HCT116 (cell line): Measurements from ENCODE around the gene TMEM116. TPM values are rescaled to one million over a fixed set of nuclear protein-coding genes. Genes with fewer than 3 reads are reported as not detected.

Experiments used
- ATAC-seq: fragments of 200-7000 bp; cut with Tn5 transposase; 2 replicates; pipeline ENCODE4 v1.9.1; 2020; ENCODE audit warnings: mild to moderate bottlenecking, moderate library complexity
- BruUV-seq: library from RNA; stranded (reverse); fragments of 400-500 nt; replicated peaks from 2 replicates; lab custom pipeline; 2021; lab: Mats Ljungman, UMichigan
- CTCF ChIA-PET: fragments of 300-600 bp; sonication (Branson Sonifier 250); formaldehyde crosslinking; loops from one replicate; lab custom pipeline; 2021; ENCODE audit warnings: antibody characterized with exemption; lab: Charles Lee
- POLR2A ChIA-PET: fragments of 300-600, 350-600 bp; sonication (Branson Sonifier 250); formaldehyde crosslinking; loops from one replicate; lab custom pipeline; 2021; ENCODE audit warnings: antibody characterized with exemption; lab: Charles Lee
- RAD21 ChIA-PET, 2 experiments: fragments of 300-600 bp; sonication (Branson Sonifier 250); formaldehyde crosslinking; loops; one replicate each; lab custom pipeline; 2023; ENCODE audit warnings: low total read pairs in 2 of 2; ENCODE audit not compliant: uncharacterized antibody in 2 of 2, unreplicated experiment in 2 of 2, low non-redundant PET in 1 of 2; lab: Charles Lee
- DNase-seq: peaks from one replicate; pipeline ENCODE4 v3.0.0-alpha.2; 2010; ENCODE audit warnings: low read depth, low spot score
- H2AFZ ChIP-seq: fragments of 200-600 bp; shearing (Covaris generic), sonication (generic); 2 replicates; pipeline ENCODE4 v1.6.1; 2017; ENCODE audit warnings: low read depth, mixed run types, mixed read lengths, antibody characterized with exemption, low read length; ENCODE audit not compliant: poor library complexity, severe bottlenecking
- H3K27ac ChIP-seq: 2 replicates; pipeline ENCODE4 v1.5.1; 2012; ENCODE audit warnings: low read depth, low read length
- H3K27me3 ChIP-seq: fragments of 200-600 bp; sonication (generic); 2 replicates; pipeline ENCODE4 v1.6.1; 2016; ENCODE audit warnings: mixed run types, low read length, mixed read lengths; ENCODE audit not compliant: insufficient read depth
- H3K36me3 ChIP-seq, 2 experiments: fragments of 200-500 bp in 1 of 2; fragments of 200-600 bp in 1 of 2; sonication (Bioruptor generic) in 1 of 2; sonication (generic) in 1 of 2; 2 replicates each; pipeline versions ENCODE4 v1.5.1 to v1.6.1; 2014 to 2016; ENCODE audit warnings: low read length in 2 of 2, inconsistent platforms in 1 of 2, mixed read lengths in 1 of 2, mixed run types in 1 of 2; ENCODE audit not compliant: insufficient read depth in 2 of 2, control insufficient read depth in 1 of 2
- H3K4me1 ChIP-seq, 2 experiments: fragments of 200-600 bp in 1 of 2; sonication (generic) in 1 of 2; 2 replicates each; pipeline versions ENCODE4 v1.5.1 to v1.6.1; 2012 to 2017; ENCODE audit warnings: low read length in 2 of 2, inconsistent platforms in 1 of 2, mild to moderate bottlenecking in 1 of 2, mixed read lengths in 1 of 2, mixed run types in 1 of 2, moderate library complexity in 1 of 2; ENCODE audit not compliant: insufficient read depth in 2 of 2, control insufficient read depth in 1 of 2
- H3K4me2 ChIP-seq: fragments of 200-600 bp; sonication (generic); 2 replicates; pipeline ENCODE4 v1.6.1; 2017; ENCODE audit warnings: mixed run types, low read length, mixed read lengths
- H3K4me3 ChIP-seq, 2 experiments: fragments of 200-600 bp in 1 of 2; sonication (generic) in 1 of 2; replicated peaks in 1 of 2; 2 replicates each; pipeline ENCODE4 v1.5.1; 2011 to 2016; ENCODE audit warnings: low read length in 2 of 2, control low read depth in 1 of 2, low read depth in 1 of 2, mild to moderate bottlenecking in 1 of 2, mixed read lengths in 1 of 2, mixed run types in 1 of 2
- H3K79me2 ChIP-seq: fragments of 200-600 bp; sonication (generic); 2 replicates; pipeline ENCODE4 v1.6.1; 2017; ENCODE audit warnings: mild to moderate bottlenecking, mixed run types, low read length, moderate library complexity, mixed read lengths; ENCODE audit not compliant: insufficient read depth
- H3K9ac ChIP-seq: fragments of 200-600 bp; sonication (generic); 2 replicates; pipeline ENCODE4 v1.6.1; 2016; ENCODE audit warnings: low read length, mixed read lengths
- H3K9me2 ChIP-seq: fragments of 200-600 bp; sonication (generic), shearing (Covaris generic); 2 replicates; pipeline ENCODE4 v1.6.1; 2017; ENCODE audit warnings: mixed run types, mild to moderate bottlenecking, moderate library complexity; ENCODE audit not compliant: insufficient read depth
- H3K9me3 ChIP-seq, 2 experiments: fragments of 200-500 bp in 1 of 2; fragments of 200-600 bp in 1 of 2; sonication (Bioruptor generic) in 1 of 2; sonication (generic) in 1 of 2; 2 replicates each; pipeline ENCODE4 v1.6.1; 2014 to 2017; ENCODE audit warnings: low read length in 2 of 2, mixed read lengths in 2 of 2, inconsistent platforms in 1 of 2, low read depth in 1 of 2, mild to moderate bottlenecking in 1 of 2, mixed run types in 1 of 2, moderate library complexity in 1 of 2; ENCODE audit not compliant: control insufficient read depth in 1 of 2, insufficient read depth in 1 of 2
- H4K20me1 ChIP-seq: fragments of 200-600 bp; sonication (generic), shearing (Covaris generic); 2 replicates; pipeline ENCODE4 v1.6.1; 2017; ENCODE audit warnings: mixed run types, mild to moderate bottlenecking, moderate library complexity; ENCODE audit not compliant: insufficient read depth
- CEBPB ChIP-seq: IDR thresholded peaks from 2 replicates; pipeline ENCODE4 v1.6.1; 2012; ENCODE audit warnings: low read depth
- EGR1 ChIP-seq: IDR thresholded peaks from 2 replicates; pipeline ENCODE4 v1.6.1; 2012; ENCODE audit warnings: low read depth
- ELF1 ChIP-seq: IDR thresholded peaks from 2 replicates; pipeline ENCODE4 v1.6.1; 2012; ENCODE audit warnings: low read depth, borderline replicate concordance
- EZH2 ChIP-seq: fragments of 200-600 bp; sonication (generic); IDR thresholded peaks from 2 replicates; pipeline ENCODE4 v1.6.1; 2017; ENCODE audit warnings: antibody characterized with exemption, mixed run types
- JUND ChIP-seq: IDR thresholded peaks from 2 replicates; pipeline ENCODE4 v1.6.1; 2012
- POLR2AphosphoS5 ChIP-seq: IDR thresholded peaks from 2 replicates; pipeline ENCODE4 v1.6.1; 2011; ENCODE audit warnings: mild to moderate bottlenecking, low read depth, low read length, moderate library complexity
- RAD21 ChIP-seq: IDR thresholded peaks from 2 replicates; pipeline ENCODE4 v1.6.1; 2012; ENCODE audit warnings: low read depth, mild to moderate bottlenecking
- SIN3A ChIP-seq: IDR thresholded peaks from 2 replicates; pipeline ENCODE4 v1.6.1; 2012; ENCODE audit warnings: low read depth
- SP1 ChIP-seq: IDR thresholded peaks from 2 replicates; pipeline ENCODE4 v1.6.1; 2012; ENCODE audit warnings: low read depth
- SRF ChIP-seq: IDR thresholded peaks from 2 replicates; pipeline ENCODE4 v1.6.1; 2012; ENCODE audit warnings: low read depth
- YY1 ChIP-seq: IDR thresholded peaks from 2 replicates; pipeline ENCODE4 v1.6.1; 2011; ENCODE audit warnings: low read length, low read depth, moderate library complexity, mild to moderate bottlenecking; ENCODE audit not compliant: insufficient replicate concordance; ENCODE audit errors: extremely low read depth
- ZFX ChIP-seq: fragments of 450-650 bp; IDR thresholded peaks from 2 replicates; pipeline ENCODE4 v1.6.1; 2017
- intact Hi-C: fragments of 100-400 bp; cut with micrococcal nuclease; formaldehyde crosslinking; loops from 2 replicates; pipeline ENCODE4 v1.10.0; 2022
- total RNA-seq: library from RNA; stranded (reverse); gene quantifications from one replicate; pipeline ENCODE4 v1.2.1, GENCODE V29; 2021; ENCODE audit not compliant: unreplicated experiment
- TF ChIP-seq, protein P1 (sequence below), 3 experiments: fragments of 200-600 bp in 1 of 3; sonication (generic) in 1 of 3; IDR thresholded peaks in 2 of 3; conservative IDR thresholded peaks in 1 of 3; 2 replicates each; pipeline ENCODE4 v1.5.1; 2012 to 2017; ENCODE audit warnings: low read depth in 2 of 3, low read length in 2 of 3, antibody characterized with exemption in 1 of 3, borderline replicate concordance in 1 of 3, control low read depth in 1 of 3, mild to moderate bottlenecking in 1 of 3, mixed read lengths in 1 of 3, mixed run types in 1 of 3, moderate library complexity in 1 of 3; ENCODE audit not compliant: insufficient read depth in 1 of 3
- TF ChIP-seq, protein P2 (sequence below): IDR thresholded peaks from 2 replicates; pipeline ENCODE4 v1.6.1; 2011; ENCODE audit warnings: mild to moderate bottlenecking, low read length, moderate library complexity; ENCODE audit not compliant: insufficient replicate concordance; ENCODE audit errors: extremely low read depth

TMEM116 gene
- total RNA-seq, 1 experiment from 2014 or later, result 6.8 TPM

DNA sequence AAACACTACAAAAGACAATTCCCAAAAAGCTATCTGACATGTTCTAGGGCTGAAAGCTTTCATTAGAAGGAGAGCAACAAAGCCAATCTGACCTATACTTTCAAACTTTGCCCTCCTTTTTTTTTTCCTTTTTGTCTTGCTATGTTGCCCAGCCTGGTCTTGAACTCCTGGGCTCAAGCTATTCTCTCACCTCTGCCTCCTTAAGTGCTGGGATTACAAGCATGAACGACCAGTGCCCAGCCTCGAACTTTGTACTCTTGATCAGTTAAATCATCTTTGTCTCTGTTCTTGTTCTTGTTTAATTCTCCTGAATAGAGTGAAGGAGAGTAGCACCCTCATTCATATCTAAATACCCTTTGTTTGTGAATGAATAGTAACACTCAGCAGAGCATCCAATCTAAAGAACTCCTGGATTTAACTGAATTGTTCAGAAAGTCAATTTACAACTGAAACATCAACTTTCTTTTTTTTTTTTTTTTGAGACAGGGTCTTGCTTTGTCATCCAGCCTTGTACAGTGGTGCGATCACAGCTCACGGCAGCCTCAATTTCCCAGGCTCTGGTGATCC is 22.3 kb upstream of the TMEM116 start:
- ATAC-seq, result no peak

More for the DNA sequence above, 22.3 kb upstream of the TMEM116 start:
- no peak overlapping the region for H2AFZ ChIP-seq
- no peaks in the 10 kb centered on the region for H3K9me3 ChIP-seq
- H3K9me2 ChIP-seq, result no peaks in the 10 kb centered on the region
- H3K79me2 ChIP-seq, result peaks cover 18% of the 10 kb centered on the region; the same call in 1 of the 2 replicates
- DNase-seq, result no peak
- CTCF ChIA-PET, result no interaction called here
- H4K20me1 ChIP-seq, result no peaks in the 10 kb centered on the region
- no peak overlapping the region for H3K4me2 ChIP-seq
- no peaks in the 10 kb centered on the region for H3K27me3 ChIP-seq
- no TSS peak for BruUV-seq
- H3K4me1 ChIP-seq, result no peaks in the 10 kb centered on the region
- RAD21 ChIA-PET, result no interaction called here
- no peak overlapping the region for H3K27ac ChIP-seq
- TF ChIP-seq EGR1 (no peak), CEBPB (no peak), YY1 (no peak), RAD21 (no peak), POLR2AphosphoS5 (no peak), EZH2 (no peak), SP1 (no peak), ZFX (no peak), JUND (no peak), SIN3A (no peak), SRF (no peak), ELF1 (no peak)
- TF ChIP-seq, protein P1, sequence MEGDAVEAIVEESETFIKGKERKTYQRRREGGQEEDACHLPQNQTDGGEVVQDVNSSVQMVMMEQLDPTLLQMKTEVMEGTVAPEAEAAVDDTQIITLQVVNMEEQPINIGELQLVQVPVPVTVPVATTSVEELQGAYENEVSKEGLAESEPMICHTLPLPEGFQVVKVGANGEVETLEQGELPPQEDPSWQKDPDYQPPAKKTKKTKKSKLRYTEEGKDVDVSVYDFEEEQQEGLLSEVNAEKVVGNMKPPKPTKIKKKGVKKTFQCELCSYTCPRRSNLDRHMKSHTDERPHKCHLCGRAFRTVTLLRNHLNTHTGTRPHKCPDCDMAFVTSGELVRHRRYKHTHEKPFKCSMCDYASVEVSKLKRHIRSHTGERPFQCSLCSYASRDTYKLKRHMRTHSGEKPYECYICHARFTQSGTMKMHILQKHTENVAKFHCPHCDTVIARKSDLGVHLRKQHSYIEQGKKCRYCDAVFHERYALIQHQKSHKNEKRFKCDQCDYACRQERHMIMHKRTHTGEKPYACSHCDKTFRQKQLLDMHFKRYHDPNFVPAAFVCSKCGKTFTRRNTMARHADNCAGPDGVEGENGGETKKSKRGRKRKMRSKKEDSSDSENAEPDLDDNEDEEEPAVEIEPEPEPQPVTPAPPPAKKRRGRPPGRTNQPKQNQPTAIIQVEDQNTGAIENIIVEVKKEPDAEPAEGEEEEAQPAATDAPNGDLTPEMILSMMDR (IDR thresholded peaks at IDR 0.05 in 2 of 3, conservative IDR thresholded peaks at IDR 0.05 in 1 of 3; ENCODE audit: borderline replicate concordance in 1 of 3, insufficient read depth in 1 of 3, low read depth in 2 of 3, low read length in 2 of 3), result no peak
- TF ChIP-seq, protein P2, sequence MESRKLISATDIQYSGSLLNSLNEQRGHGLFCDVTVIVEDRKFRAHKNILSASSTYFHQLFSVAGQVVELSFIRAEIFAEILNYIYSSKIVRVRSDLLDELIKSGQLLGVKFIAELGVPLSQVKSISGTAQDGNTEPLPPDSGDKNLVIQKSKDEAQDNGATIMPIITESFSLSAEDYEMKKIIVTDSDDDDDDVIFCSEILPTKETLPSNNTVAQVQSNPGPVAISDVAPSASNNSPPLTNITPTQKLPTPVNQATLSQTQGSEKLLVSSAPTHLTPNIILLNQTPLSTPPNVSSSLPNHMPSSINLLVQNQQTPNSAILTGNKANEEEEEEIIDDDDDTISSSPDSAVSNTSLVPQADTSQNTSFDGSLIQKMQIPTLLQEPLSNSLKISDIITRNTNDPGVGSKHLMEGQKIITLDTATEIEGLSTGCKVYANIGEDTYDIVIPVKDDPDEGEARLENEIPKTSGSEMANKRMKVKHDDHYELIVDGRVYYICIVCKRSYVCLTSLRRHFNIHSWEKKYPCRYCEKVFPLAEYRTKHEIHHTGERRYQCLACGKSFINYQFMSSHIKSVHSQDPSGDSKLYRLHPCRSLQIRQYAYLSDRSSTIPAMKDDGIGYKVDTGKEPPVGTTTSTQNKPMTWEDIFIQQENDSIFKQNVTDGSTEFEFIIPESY, result no peak
- TF ChIP-seq, all 23 proteins: peak for 0
- no peak overlapping the region for H3K9ac ChIP-seq
- intact Hi-C loops, result loop anchor here (10.0 kb wide), 1 partner anchor 349 kb away; the partner anchor contains the start of gene HECTD4
- H3K36me3 ChIP-seq, result peaks cover 60 to 70% of the 10 kb centered on the region in 2 experiments
- no peak overlapping the region for H3K4me3 ChIP-seq
- POLR2A ChIA-PET, result no interaction called here
